ENCODE results near the gene SPPL2B. TPM values are rescaled to one million over a fixed set of nuclear protein-coding genes. Genes with fewer than 3 reads are reported as not detected.

The SPPL2B gene
- total RNA-seq, 1 experiment from 2014 or later: 8.8 TPM

- in situ Hi-C loops (cut with HindIII; ENCODE audit: low pct_unique_long_range_greater_than_20kb, low sequenced_read_pairs): no loop called here
- no peak for DNase-seq (ENCODE audit: low read depth, low spot score)
These were observed 31.7 kb downstream of the SPPL2B start, which contains the start of gene TMPRSS9 for GRCh38 chr19:2359992-2360685. TMPRSS9 (plus strand) TSS chr19:2360265; CDS start chr19:2389786, 29,521 bp downstream.

GRCh38 chr19:2360833-2361232 is 32.3 kb downstream of the SPPL2B start:
- in situ Hi-C loops (cut with HindIII; ENCODE audit: low pct_unique_long_range_greater_than_20kb, low sequenced_read_pairs): no loop called here
- DNase-seq (ENCODE audit: low read depth, low spot score): no peak

GRCh38 chr19:2361246-2362045 is 33.0 kb downstream of the SPPL2B start:
- DNase-seq (ENCODE audit: low read depth, low spot score): no peak
- in situ Hi-C loops (cut with HindIII; ENCODE audit: low pct_unique_long_range_greater_than_20kb, low sequenced_read_pairs): no loop called here

- in situ Hi-C loops (cut with HindIII; ENCODE audit: low pct_unique_long_range_greater_than_20kb, low sequenced_read_pairs): no loop called here
- DNase-seq (ENCODE audit: low read depth, low spot score): no peak
These were observed 33.8 kb downstream of the SPPL2B start for GRCh38 chr19:2362046-2362969.

GRCh38 chr19:2362970-2363300 is 34.5 kb downstream of the SPPL2B start:
- no peak for DNase-seq (ENCODE audit: low read depth, low spot score)
- in situ Hi-C loops (cut with HindIII; ENCODE audit: low pct_unique_long_range_greater_than_20kb, low sequenced_read_pairs): no loop called here

GRCh38 chr19:2363419-2363818 is 34.9 kb downstream of the SPPL2B start:
- in situ Hi-C loops (cut with HindIII; ENCODE audit: low pct_unique_long_range_greater_than_20kb, low sequenced_read_pairs): no loop called here
- no peak for DNase-seq (ENCODE audit: low read depth, low spot score)

GRCh38 chr19:2365201-2365970 is 36.9 kb downstream of the SPPL2B start:
- in situ Hi-C loops (cut with HindIII; ENCODE audit: low pct_unique_long_range_greater_than_20kb, low sequenced_read_pairs): no loop called here
- DNase-seq (ENCODE audit: low read depth, low spot score): peak; percentile 32

- no peak for DNase-seq (ENCODE audit: low read depth, low spot score)
These were observed 43.2 kb downstream of the SPPL2B start for GRCh38 chr19:2371656-2372055.

GRCh38 chr19:2372076-2372612 is 43.7 kb downstream of the SPPL2B start:
- in situ Hi-C loops (cut with HindIII; ENCODE audit: low pct_unique_long_range_greater_than_20kb, low sequenced_read_pairs): no loop called here
- DNase-seq (ENCODE audit: low read depth, low spot score): peak; percentile 20

More at GRCh38 chr19:2371656-2372055, 43.2 kb downstream of the SPPL2B start:
- in situ Hi-C loops (cut with HindIII; ENCODE audit: low pct_unique_long_range_greater_than_20kb, low sequenced_read_pairs): no loop called here

GRCh38 chr19:2374808-2375207 is 46.3 kb downstream of the SPPL2B start:
- no peak for DNase-seq (ENCODE audit: low read depth, low spot score)

GRCh38 chr19:2375353-2376121 is 47.1 kb downstream of the SPPL2B start:
- in situ Hi-C loops (cut with HindIII; ENCODE audit: low pct_unique_long_range_greater_than_20kb, low sequenced_read_pairs): no loop called here
- peak; percentile 16 for DNase-seq (ENCODE audit: low read depth, low spot score)

More at GRCh38 chr19:2374808-2375207, 46.3 kb downstream of the SPPL2B start:
- in situ Hi-C loops (cut with HindIII; ENCODE audit: low pct_unique_long_range_greater_than_20kb, low sequenced_read_pairs): no loop called here

GRCh38 chr19:2376784-2377519 is 48.5 kb downstream of the SPPL2B start:
- in situ Hi-C loops (cut with HindIII; ENCODE audit: low pct_unique_long_range_greater_than_20kb, low sequenced_read_pairs): no loop called here

GRCh38 chr19:2380567-2380966 is 52.1 kb downstream of the SPPL2B start:
- in situ Hi-C loops (cut with HindIII; ENCODE audit: low pct_unique_long_range_greater_than_20kb, low sequenced_read_pairs): no loop called here
- DNase-seq (ENCODE audit: low read depth, low spot score): no peak

More at GRCh38 chr19:2376784-2377519, 48.5 kb downstream of the SPPL2B start:
- DNase-seq (ENCODE audit: low read depth, low spot score): no peak

GRCh38 chr19:2381148-2381820 is 52.8 kb downstream of the SPPL2B start:
- peak; percentile 59 for DNase-seq (ENCODE audit: low read depth, low spot score)
- in situ Hi-C loops (cut with HindIII; ENCODE audit: low pct_unique_long_range_greater_than_20kb, low sequenced_read_pairs): no loop called here

GRCh38 chr19:2382530-2383222 is 54.2 kb downstream of the SPPL2B start:
- in situ Hi-C loops (cut with HindIII; ENCODE audit: low pct_unique_long_range_greater_than_20kb, low sequenced_read_pairs): no loop called here

More at GRCh38 chr19:2382530-2383222, 54.2 kb downstream of the SPPL2B start:
- no peak for DNase-seq (ENCODE audit: low read depth, low spot score)
